ENCODE data around the gene C15orf39.
"Not testable (repeated sequence)": the region's sequence is repeated elsewhere in the genome, so short reads cannot be mapped to it uniquely, and the experiment has no call there.

The C15orf39 gene

DNA sequence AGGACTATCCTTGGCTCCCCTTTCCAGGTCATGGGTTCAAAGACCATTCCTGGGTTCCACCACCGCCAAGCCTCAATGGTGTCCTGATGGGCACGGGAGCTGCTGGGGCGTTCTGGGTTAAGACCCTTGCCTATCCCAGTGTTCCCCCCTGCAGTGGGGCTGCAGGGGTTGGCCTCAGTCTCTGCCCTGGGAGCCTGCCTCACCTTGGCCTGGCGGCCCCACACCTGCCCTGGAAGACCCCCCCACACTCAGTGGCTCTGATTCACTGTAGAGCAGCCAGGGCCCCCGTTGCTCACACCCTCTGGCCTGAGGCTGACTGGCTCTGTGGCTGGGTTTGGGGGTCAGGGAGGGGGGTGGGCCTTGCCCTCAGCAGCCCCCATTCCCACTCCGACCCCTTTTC is 22.0 kb downstream of the C15orf39 start:
- no peak overlapping the region for H3K4me3 ChIP-seq (replicated peaks; ENCODE audit: low read depth, low read length)
- TF ChIP-seq, protein P1, sequence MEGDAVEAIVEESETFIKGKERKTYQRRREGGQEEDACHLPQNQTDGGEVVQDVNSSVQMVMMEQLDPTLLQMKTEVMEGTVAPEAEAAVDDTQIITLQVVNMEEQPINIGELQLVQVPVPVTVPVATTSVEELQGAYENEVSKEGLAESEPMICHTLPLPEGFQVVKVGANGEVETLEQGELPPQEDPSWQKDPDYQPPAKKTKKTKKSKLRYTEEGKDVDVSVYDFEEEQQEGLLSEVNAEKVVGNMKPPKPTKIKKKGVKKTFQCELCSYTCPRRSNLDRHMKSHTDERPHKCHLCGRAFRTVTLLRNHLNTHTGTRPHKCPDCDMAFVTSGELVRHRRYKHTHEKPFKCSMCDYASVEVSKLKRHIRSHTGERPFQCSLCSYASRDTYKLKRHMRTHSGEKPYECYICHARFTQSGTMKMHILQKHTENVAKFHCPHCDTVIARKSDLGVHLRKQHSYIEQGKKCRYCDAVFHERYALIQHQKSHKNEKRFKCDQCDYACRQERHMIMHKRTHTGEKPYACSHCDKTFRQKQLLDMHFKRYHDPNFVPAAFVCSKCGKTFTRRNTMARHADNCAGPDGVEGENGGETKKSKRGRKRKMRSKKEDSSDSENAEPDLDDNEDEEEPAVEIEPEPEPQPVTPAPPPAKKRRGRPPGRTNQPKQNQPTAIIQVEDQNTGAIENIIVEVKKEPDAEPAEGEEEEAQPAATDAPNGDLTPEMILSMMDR (IDR thresholded peaks at IDR 0.05; ENCODE audit: low read length, missing control alignments) = no peak
- no peak for DNase-seq (ENCODE audit: low read depth)

DNA sequence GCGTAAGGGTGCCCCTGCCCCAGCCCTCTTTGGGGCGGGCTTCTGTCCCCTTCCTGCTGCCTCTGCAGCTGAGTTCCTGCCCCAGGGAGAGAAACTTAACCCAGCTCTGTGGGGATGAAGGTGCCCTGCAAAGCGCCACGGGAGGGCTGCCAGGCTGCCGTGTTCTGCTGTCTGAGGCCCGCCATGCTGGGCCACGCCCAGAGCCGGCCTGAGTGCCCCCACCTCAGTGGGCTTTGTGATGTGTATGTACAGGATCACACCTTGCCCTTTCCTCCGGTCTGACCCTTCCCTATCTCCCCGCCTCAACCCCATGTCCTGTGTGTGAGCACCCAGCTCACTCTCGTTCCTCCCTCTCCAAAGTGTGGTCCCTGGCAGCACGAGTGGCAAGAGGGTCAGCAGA is 22.6 kb downstream of the C15orf39 start:
- H3K4me3 ChIP-seq (replicated peaks; ENCODE audit: low read depth, low read length) = no peak overlapping the region
- no peak for DNase-seq (ENCODE audit: low read depth)
- TF ChIP-seq, protein P1 (IDR thresholded peaks at IDR 0.05; ENCODE audit: low read length, missing control alignments) = no peak

- not testable (repeated sequence) for DNase-seq (ENCODE audit: low read depth); H3K4me3 ChIP-seq (replicated peaks; ENCODE audit: low read depth, low read length)
Observed at GRCh38 chr15:75225102-75225836, 23.6 kb downstream of the C15orf39 start.

- DNase-seq (ENCODE audit: low read depth) = no peak
- TF ChIP-seq, protein P1 (IDR thresholded peaks at IDR 0.05; ENCODE audit: low read length, missing control alignments) = no peak
- no peak overlapping the region for H3K4me3 ChIP-seq (replicated peaks; ENCODE audit: low read depth, low read length)
Observed at GRCh38 chr15:75225951-75226732, 24.5 kb downstream of the C15orf39 start.

DNA sequence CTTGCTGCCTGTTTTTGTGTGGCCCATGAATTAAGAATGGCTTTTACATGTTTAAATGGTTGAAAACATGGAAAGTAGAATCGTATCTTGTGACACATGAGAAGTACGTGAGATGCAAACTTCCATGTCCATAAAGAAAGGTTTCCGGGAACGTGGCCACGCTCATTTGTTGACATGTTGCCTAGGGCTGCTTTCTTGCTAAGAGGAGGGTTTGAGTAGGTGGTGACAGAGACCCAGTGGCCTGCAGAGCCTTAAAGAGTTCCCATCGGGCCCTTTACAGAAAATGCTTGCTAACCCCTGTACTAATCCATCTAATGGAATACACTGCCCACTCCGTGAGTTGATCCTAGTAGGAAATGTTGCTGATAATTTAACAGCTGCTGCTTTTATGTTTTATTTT is 25.4 kb downstream of the C15orf39 start:
- DNase-seq (ENCODE audit: low read depth); H3K4me3 ChIP-seq (replicated peaks; ENCODE audit: low read depth, low read length): not testable (repeated sequence)

DNA sequence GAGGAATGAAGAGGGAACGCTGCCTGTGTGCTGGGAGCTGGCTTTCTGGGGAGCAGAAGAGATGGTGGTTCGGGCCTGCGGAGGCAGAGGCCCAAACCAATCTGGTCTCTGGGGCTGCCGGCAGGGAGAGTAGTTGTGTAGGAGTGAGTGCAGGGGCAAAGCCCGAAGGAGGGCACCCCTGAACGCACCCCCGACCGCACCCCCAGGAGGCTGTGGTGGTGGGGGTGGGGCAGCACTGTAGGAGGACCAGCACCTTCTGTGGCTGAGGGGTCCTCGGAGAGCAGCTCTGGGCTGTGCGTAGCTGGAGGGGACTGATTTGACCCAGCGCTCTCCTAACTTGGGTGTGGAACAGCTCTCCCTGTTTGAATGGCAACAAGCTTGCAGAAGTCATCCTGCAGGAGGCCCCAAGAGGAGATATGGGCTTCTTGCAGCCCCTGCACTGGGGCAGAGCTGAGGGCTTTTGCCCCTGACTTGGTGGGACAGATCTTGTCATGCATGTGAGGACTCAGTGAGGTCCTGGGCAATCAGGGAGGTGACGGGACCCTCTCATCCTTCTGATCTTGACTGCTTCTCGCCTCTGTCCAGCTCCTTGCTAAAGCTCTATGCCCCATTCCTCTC is 26.1 kb downstream of the C15orf39 start:
- TF ChIP-seq, protein P1 (IDR thresholded peaks at IDR 0.05; ENCODE audit: low read length, missing control alignments) = no peak
- no peak for DNase-seq (ENCODE audit: low read depth)
- no peak overlapping the region for H3K4me3 ChIP-seq (replicated peaks; ENCODE audit: low read depth, low read length)

GRCh38 chr15:75228787-75229186 is 27.1 kb downstream of the C15orf39 start:
- H3K4me3 ChIP-seq (replicated peaks; ENCODE audit: low read depth, low read length) = no peak overlapping the region
- TF ChIP-seq, protein P1 (IDR thresholded peaks at IDR 0.05; ENCODE audit: low read length, missing control alignments) = no peak
- no peak for DNase-seq (ENCODE audit: low read depth)

Data from fibroblast of pulmonary artery (primary cell).